ENCODE data around the gene CAMKK1.

The CAMKK1 gene

GRCh38 chr17:3835410-3836229 lies 57.2 kb downstream of the CAMKK1 start:
- no peak for FAIRE-seq
- no peak for TF ChIP-seq CTCF (IDR thresholded peaks at IDR 0.05; ENCODE audit: insufficient read depth, missing control alignments)
- DNase-seq (ENCODE audit: insufficient read length, low spot score), result no peak

DNA sequence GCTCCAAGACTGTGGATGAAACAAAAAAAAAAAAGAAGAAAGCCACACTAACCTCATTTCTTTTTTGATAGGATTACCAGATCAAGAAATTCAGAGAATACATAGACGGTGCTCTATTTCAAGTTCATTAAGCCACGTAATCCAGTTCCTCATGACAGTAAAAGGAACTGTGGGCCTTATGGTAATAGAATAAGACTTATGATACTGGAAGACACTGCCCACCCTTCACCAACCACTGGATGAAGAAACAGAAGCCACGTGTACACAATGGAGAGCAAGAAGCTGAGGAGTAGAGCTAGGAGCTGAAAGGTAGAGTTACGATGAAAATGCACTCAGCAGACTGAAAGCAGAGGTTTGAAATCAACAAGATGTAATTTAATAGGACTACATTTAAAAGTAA lies 58.0 kb downstream of the CAMKK1 start:
- FAIRE-seq (no peak), DNase-seq (ENCODE audit: insufficient read length, low spot score) (no peak)
- no peak for TF ChIP-seq CTCF (IDR thresholded peaks at IDR 0.05; ENCODE audit: insufficient read depth, missing control alignments)

GRCh38 chr17:3828852-3829232 lies 64.0 kb downstream of the CAMKK1 start:
- DNase-seq (ENCODE audit: insufficient read length, low spot score) (no peak), FAIRE-seq (no peak)
- no peak for TF ChIP-seq CTCF (IDR thresholded peaks at IDR 0.05; ENCODE audit: insufficient read depth, missing control alignments)

DNA sequence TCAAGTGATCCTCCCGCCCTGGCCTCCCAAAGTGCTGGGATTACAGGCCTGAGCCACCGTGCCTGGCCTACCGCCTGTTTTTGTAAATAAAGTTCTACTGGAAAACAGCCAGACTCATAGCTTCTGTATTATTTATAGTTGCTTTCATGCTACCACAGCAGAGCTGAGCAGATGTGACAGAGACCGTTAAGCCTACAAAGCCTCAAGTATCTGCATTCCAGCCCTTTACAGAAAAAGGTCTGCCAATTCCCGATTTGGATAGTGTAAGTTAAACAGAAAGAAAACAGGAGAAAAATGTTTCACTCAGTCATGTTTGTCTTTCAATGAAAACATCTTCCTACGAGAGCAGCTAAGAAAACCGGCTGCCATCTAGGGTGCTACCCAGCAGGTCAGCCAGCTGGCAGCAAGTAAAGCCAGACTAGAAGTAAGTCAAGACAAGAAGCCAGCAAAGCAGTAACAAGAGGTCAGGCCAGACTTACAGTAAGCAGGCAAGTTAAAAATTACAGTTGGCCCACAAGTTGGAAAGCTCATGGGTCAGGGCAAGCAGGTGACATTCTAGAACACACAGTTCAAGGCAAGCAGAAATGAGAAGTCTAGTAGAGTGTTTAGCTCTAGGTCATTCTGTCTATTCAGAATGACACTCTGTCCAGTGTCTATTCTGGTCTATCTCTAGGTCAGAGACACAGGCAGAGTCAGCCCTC lies 64.6 kb downstream of the CAMKK1 start:
- no peak for FAIRE-seq
- DNase-seq (ENCODE audit: insufficient read length, low spot score), result no peak
- no peak for TF ChIP-seq CTCF (IDR thresholded peaks at IDR 0.05; ENCODE audit: insufficient read depth, missing control alignments)

GRCh38 chr17:3827124-3827773 lies 65.6 kb downstream of the CAMKK1 start:
- DNase-seq (ENCODE audit: insufficient read length, low spot score) (no peak), FAIRE-seq (peak; percentile 29)
- TF ChIP-seq CTCF (IDR thresholded peaks at IDR 0.05; ENCODE audit: insufficient read depth, missing control alignments), result peak; percentile 30

- DNase-seq (ENCODE audit: insufficient read length, low spot score), result no peak
- TF ChIP-seq CTCF (IDR thresholded peaks at IDR 0.05; ENCODE audit: insufficient read depth, missing control alignments), result no peak
- no peak for FAIRE-seq
These were observed 66.7 kb downstream of the CAMKK1 start for GRCh38 chr17:3826191-3826590.
